ENCODE measurements around the gene ITGB7. TPM values are rescaled to one million over a fixed set of nuclear protein-coding genes. Genes with fewer than 3 reads are reported as not detected.

ITGB7 gene
- polyA plus RNA-seq, 3 donors: 1.4 to 2.3 (median 1.5) TPM

GRCh38 chr12:53201639-53202038 is 5.4 kb downstream of the ITGB7 start:
- no peak for DNase-seq (ENCODE audit: extremely low read depth in 1 of 11, low read depth in 9 of 11, low spot score in 4 of 11)

DNA sequence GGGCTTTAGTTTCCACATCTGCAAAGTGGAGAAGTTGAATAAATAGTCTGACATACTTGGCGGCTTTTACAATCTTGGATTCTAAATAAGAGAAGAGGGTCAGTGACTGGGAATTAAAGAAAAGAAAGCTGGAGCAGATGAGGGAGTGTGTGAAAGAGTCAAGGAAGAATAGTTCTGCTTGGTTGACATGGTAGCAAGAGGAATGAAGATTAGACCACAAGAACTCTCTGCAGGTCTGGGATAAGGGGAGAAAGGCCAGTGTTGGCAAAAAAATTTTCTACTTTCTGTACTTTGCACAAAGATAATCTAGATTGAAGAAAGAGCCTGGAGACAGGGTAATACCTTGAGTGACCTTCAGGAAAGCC is 5.9 kb downstream of the ITGB7 start:
- DNase-seq (ENCODE audit: extremely low read depth in 1 of 11, low read depth in 9 of 11, low spot score in 4 of 11): no peak

DNA sequence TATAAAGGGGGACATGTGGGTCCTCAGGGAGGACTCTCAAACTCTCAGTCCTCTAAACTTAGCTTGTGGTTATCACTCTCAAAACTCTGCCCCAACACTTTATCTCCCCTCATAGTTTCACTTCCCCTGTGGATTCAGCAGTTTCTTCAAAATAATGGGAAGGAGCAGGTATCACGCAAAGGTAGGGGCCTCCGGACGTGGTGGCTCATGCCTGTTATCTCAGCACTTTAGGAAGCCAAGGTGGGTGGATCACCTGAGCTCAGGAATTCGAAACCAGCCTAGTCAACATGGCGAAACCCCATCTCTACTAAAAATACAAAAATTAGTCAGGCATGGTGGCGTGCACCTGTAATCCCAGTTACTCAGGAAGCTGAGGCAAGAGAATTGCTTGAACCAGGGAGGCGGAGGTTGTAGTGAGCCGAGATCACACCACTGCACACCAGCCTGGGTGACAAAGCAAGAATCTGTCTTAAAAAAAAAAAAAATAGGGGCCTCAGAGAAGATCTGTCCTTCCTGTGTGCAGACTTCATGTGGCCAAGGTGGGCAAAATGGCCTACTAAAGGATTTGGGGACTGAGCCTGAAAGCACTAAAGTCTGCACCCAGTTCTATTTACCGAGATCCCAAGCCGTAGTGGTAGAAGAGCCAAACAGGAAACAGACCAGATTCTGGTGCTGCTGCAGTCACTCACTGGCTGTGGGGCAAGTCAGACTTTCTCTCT is 6.4 kb downstream of the ITGB7 start:
- no peak for DNase-seq (ENCODE audit: extremely low read depth in 1 of 11, low read depth in 9 of 11, low spot score in 4 of 11)

- DNase-seq (ENCODE audit: extremely low read depth in 1 of 11, low read depth in 9 of 11, low spot score in 4 of 11): no peak
Observed at GRCh38 chr12:53200107-53200457, 7.0 kb downstream of the ITGB7 start.

GRCh38 chr12:53199700-53200099 is 7.4 kb downstream of the ITGB7 start:
- no peak for DNase-seq (ENCODE audit: extremely low read depth in 1 of 11, low read depth in 9 of 11, low spot score in 4 of 11)

- DNase-seq (ENCODE audit: extremely low read depth in 1 of 11, low read depth in 9 of 11, low spot score in 4 of 11): no peak
Observed at GRCh38 chr12:53198486-53199110, 8.5 kb downstream of the ITGB7 start.

DNA sequence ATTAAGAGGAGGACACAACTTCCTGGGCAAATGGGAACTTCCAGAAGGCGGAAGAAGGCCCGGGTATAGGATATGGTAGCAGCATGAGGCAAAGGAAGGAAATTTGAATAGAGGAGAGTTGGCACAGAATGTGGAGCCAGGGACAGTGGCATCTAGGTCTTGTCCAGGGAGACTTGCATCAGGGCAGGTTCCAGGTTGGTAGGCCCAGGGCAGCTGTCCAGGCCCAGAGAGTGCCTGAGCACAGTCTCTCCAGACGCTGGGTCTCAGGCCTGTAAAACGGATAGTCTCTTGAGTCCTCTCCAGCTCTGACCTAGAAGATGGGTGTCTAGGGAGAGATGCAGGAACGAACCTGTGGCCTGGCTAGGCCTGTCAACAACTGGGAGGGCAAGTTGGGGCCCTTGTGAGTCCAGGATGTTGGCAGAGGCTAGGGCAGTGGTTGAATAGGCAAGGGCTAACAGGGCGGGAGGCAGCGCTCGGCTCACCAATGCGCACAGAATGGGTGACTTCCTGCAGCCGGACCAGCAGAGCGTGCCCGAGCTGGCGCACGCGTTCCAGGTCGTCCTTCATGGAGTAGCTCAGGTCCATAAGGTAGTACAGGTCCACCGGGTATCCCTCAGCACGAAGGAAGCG is 9.9 kb downstream of the ITGB7 start:
- DNase-seq (ENCODE audit: extremely low read depth in 1 of 11, low read depth in 9 of 11, low spot score in 4 of 11): no peak

- no peak for DNase-seq (ENCODE audit: extremely low read depth in 1 of 11, low read depth in 9 of 11, low spot score in 4 of 11)
Observed at GRCh38 chr12:53196486-53196885, 10.6 kb downstream of the ITGB7 start.

DNA sequence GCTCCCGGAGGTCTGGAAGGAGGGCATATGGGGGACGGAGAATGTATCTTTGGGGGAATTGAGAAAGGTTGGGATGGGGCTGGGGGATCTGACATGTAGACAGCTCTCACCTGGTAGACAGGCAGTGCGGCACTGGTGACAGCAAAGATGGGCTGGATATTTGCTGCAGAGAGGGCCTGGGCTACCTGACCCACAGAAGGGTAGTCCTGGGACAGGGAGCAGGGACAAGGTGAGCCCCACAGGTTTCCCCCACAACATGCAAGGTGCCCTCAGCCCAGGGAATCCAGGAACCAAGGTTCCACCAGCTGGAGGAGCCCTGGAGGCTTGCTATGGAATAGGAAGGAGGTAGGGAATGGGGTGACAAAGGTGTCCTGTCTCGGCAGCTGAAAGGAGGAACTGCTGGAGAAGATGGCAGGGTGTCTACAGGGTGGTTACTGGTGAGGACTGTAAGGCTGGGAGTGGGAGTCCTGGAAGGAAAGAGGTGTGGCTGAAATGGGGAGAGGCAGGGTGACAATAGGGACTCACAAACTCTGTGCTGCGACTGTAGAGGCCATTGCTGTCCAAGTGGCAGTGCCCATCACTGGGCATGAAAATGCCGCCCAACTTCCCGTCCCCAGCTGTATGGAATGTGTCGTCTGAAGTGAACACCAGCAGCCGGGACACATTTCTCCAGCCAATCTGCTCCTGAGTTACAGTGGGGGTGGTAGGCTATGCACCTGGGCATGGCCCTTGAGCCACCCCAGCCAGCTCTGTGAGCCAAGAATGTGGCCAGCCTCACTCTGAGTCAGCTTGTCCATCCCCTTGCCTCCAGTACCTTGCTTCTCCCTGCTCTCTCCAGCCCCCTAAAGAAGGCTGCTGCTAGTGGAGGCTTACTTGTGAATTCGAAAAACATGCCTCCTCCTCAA is 11.3 kb downstream of the ITGB7 start:
- no peak for DNase-seq (ENCODE audit: extremely low read depth in 1 of 11, low read depth in 9 of 11, low spot score in 4 of 11)

DNA sequence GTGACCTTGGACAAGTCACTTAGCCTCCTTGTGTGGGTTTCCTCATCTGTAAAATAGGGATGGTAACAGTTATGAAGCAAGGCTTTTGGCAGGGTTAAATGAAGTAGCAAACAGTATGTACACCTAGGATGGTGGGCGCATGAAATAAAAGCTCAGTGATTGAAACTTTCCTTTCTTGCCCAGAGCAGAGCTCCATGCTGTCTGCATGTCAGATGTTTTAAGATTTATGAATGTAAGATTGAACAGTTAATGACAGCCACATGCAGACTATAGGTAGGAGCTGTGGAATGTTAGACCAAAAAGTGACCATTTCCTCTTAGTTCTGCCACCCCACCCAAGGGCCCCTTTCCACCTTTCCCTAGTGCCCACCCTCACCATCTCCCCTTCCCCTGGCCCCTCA is 12.1 kb downstream of the ITGB7 start:
- DNase-seq (ENCODE audit: extremely low read depth in 1 of 11, low read depth in 9 of 11, low spot score in 4 of 11): no peak

DNA sequence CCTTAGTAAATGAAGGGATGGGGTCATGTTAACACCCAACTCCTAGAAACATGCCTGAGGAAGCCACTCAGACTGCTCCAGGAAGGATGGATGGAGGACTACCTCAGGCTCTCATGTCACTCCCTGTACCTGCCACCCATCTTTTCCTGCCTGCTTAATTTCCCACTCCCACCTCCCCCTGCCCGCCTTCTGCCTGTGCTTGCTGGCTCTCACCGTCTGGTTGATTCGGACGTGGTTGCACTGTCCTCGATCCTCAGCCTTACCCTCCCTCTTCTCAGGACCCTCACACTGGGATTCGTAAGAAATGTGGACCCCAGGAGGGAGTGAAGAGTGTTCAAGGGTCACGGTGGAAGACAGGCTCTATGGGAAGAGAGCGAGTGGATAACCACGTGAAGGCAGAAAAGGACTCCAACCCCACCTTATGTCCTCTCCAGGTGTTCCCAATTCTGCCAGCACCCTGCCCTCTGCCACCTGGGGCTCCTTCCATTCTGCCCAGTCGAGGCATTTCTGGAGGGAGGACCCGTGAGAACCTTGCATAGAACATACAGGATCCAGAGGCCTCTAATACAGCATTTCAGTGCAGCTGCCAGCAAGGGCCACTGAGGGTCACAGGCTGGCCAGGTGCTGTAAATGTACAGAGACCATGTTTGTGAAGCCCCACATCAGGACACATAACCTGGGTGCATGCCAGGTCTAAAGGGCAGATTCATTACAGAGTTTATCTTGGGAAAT is 12.9 kb downstream of the ITGB7 start:
- DNase-seq (ENCODE audit: extremely low read depth in 1 of 11, low read depth in 9 of 11, low spot score in 4 of 11): no peak

DNA sequence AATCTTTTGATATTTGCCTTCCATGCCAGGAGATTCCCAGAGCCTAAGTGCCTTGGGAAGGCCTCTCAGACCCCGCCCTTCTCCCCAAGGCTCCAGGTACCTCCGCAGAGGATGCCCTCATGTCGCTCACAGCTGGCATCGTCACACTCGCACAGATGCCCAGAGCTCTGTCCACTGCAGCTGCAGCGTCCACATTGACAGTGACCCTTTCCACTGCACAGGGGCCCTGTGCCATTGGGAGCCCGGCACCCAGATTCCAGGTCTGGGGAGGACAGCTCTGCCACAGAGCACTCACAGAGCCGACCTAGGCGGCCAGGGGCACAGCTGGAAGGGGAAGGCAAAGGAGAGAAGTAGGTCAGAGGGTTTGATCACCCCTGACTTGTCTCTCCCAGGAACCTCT is 14.0 kb downstream of the ITGB7 start:
- DNase-seq (ENCODE audit: extremely low read depth in 1 of 11, low read depth in 9 of 11, low spot score in 4 of 11): no peak

- DNase-seq (ENCODE audit: extremely low read depth in 1 of 11, low read depth in 9 of 11, low spot score in 4 of 11): no peak
Observed at GRCh38 chr12:53192531-53193021, 14.5 kb downstream of the ITGB7 start.

DNA sequence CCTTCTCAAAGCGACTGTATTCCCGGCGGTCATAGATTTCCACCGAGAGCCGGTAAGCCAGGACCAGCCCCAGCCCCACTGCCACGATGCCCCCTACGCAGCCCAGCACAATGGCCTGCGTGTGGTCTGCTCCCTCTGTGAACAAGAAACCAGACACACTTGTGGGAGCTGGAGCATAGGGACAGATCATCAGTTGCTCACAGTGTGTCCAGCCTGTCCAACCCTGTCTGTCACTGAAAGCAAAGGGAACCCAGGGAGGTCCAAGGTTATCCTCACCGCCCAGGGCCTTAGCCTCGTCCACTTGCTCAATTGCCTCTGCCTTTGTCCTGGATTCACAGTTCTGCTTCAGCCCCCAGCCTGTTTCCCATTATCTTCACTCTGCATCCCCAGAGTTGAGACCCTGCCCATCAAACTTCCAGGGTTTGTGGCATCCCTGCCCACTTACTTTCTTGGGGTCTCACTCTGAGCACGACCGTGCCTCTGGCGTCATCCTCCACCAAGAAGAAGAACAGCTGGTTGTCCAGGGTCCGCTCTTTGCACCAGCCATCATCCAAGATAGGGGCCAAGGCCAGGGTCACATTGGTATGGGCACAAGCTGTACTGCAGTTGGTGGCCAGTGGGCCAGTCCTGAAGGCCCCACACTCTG is 15.0 kb downstream of the ITGB7 start:
- DNase-seq (ENCODE audit: extremely low read depth in 1 of 11, low read depth in 9 of 11, low spot score in 4 of 11): no peak

GRCh38 chr12:53191096-53191884 is 15.8 kb downstream of the ITGB7 start:
- DNase-seq (ENCODE audit: extremely low read depth in 1 of 11, low read depth in 9 of 11, low spot score in 4 of 11): no peak

DNA sequence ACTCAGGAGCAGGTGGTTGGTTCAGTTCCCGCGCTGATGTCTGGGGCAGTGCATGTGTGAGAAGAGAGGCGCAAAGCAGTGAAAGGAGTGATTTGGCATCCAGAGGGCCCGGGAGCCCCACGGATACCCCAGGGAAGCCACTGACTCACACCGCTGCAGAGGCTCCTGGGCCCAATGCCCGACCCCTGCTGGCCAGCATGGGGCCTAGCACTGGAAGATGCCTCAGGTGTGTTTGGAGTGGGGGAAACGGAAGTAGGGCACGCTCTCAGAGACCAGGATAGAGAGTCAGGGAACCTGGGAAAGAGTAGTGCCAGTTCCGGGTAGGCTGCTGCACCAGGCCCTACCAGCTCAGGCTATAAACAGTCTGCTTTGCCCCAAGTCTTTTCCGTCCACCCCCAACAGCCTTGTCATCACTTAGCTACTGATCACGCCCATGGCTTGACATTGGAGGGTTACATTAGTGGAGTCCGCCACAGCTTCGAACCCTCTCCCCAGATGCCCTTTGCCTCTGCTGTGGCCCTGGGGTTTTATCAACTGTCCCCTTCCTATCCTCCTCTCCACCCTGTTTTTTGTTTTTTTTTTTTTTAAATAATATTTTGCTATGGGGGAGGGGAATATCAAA is 16.8 kb downstream of the ITGB7 start:
- DNase-seq (ENCODE audit: extremely low read depth in 1 of 11, low read depth in 9 of 11, low spot score in 4 of 11): peak in 1 of 11 donors; percentile 13
